ENCODE results near the gene GTF3C5.

DNA sequence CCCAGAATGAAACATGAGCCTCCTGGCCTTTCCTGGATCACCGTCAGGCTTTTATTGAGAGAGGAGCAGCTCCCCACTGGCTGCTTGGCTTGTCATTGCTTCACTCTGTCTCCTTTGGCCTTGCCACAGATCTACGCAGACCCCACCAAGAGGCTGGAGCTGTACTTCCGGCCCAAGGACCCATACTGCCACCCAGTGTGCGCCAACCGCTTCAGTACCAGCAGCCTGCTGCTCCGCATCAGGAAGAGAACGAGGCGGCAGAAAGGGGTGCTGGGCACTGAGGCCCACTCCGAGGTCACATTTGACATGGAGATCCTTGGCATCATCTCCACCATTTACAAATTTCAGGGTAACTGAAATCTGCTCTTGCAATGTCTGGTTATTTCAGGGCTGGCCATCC, 11.2 kb downstream of the GTF3C5 start:
- TF ChIP-seq, protein P1, sequence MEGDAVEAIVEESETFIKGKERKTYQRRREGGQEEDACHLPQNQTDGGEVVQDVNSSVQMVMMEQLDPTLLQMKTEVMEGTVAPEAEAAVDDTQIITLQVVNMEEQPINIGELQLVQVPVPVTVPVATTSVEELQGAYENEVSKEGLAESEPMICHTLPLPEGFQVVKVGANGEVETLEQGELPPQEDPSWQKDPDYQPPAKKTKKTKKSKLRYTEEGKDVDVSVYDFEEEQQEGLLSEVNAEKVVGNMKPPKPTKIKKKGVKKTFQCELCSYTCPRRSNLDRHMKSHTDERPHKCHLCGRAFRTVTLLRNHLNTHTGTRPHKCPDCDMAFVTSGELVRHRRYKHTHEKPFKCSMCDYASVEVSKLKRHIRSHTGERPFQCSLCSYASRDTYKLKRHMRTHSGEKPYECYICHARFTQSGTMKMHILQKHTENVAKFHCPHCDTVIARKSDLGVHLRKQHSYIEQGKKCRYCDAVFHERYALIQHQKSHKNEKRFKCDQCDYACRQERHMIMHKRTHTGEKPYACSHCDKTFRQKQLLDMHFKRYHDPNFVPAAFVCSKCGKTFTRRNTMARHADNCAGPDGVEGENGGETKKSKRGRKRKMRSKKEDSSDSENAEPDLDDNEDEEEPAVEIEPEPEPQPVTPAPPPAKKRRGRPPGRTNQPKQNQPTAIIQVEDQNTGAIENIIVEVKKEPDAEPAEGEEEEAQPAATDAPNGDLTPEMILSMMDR (IDR thresholded peaks at IDR 0.05; ENCODE audit: low read depth, low read length) = no peak
- TF ChIP-seq MYC (IDR thresholded peaks at IDR 0.05; ENCODE audit: low read depth, low read length) = no peak
- TF ChIP-seq, protein P2, sequence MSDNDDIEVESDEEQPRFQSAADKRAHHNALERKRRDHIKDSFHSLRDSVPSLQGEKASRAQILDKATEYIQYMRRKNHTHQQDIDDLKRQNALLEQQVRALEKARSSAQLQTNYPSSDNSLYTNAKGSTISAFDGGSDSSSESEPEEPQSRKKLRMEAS (IDR thresholded peaks at IDR 0.05; ENCODE audit: low read depth, low read length) = no peak
